Loucy (cell line): Measurements from ENCODE around the gene STAT4.

Source experiments
- CTCF ChIP-seq: fragments of 200-600 bp; sonication (generic); conservative IDR thresholded peaks from 2 replicates; pipeline ENCODE4 v1.5.1; 2014; ENCODE audit warnings: mild to moderate bottlenecking, antibody characterized with exemption, low read length
- EZH2phosphoT487 ChIP-seq: fragments of 200-600 bp; IDR thresholded peaks from 2 replicates; pipeline ENCODE4 v1.6.1; 2018; ENCODE audit warnings: antibody characterized with exemption, mild to moderate bottlenecking, moderate library complexity, borderline replicate concordance

- TF ChIP-seq CTCF, result no peak
- no peak for TF ChIP-seq EZH2phosphoT487
Observed at GRCh38 chr2:190982262-190983034, 168.3 kb downstream of the STAT4 start.
